GM12891 (cell line): ENCODE data around the gene TMEM30A.

Source experiments
- DNase-seq: peaks from one replicate; pipeline ENCODE4 v3.0.0; 2011; ENCODE audit warnings: low spot score; ENCODE audit not compliant: insufficient read length
- FAIRE-seq: peaks from 2 replicates; lab custom pipeline; 2011; peaks lifted over from hg19 to GRCh38; lab: Jason Lieb, UNC
- PAX5 ChIP-seq: IDR thresholded peaks from 2 replicates; pipeline ENCODE4 v1.6.1; 2011; ENCODE audit warnings: low read length, moderate library complexity, mild to moderate bottlenecking; ENCODE audit not compliant: insufficient read depth, severe bottlenecking
- POLR2A ChIP-seq: IDR thresholded peaks from 2 replicates; pipeline ENCODE4 v1.6.1; 2011; ENCODE audit warnings: low read depth, low read length, control low read depth
- POLR2AphosphoS5 ChIP-seq: IDR thresholded peaks from 2 replicates; pipeline ENCODE4 v1.6.1; 2011; ENCODE audit warnings: low read depth, low read length, control low read depth
- POU2F2 ChIP-seq: IDR thresholded peaks from 2 replicates; pipeline ENCODE4 v1.6.1; 2011; ENCODE audit warnings: low read depth, mild to moderate bottlenecking, control low read depth, low read length, moderate library complexity
- SPI1 ChIP-seq: IDR thresholded peaks from 2 replicates; pipeline ENCODE4 v1.6.1; 2011; ENCODE audit warnings: low read depth, low read length, control low read depth
- TAF1 ChIP-seq: IDR thresholded peaks from 2 replicates; pipeline ENCODE4 v1.6.1; 2011; ENCODE audit warnings: low read depth, low read length, control low read depth

The TMEM30A gene

DNA sequence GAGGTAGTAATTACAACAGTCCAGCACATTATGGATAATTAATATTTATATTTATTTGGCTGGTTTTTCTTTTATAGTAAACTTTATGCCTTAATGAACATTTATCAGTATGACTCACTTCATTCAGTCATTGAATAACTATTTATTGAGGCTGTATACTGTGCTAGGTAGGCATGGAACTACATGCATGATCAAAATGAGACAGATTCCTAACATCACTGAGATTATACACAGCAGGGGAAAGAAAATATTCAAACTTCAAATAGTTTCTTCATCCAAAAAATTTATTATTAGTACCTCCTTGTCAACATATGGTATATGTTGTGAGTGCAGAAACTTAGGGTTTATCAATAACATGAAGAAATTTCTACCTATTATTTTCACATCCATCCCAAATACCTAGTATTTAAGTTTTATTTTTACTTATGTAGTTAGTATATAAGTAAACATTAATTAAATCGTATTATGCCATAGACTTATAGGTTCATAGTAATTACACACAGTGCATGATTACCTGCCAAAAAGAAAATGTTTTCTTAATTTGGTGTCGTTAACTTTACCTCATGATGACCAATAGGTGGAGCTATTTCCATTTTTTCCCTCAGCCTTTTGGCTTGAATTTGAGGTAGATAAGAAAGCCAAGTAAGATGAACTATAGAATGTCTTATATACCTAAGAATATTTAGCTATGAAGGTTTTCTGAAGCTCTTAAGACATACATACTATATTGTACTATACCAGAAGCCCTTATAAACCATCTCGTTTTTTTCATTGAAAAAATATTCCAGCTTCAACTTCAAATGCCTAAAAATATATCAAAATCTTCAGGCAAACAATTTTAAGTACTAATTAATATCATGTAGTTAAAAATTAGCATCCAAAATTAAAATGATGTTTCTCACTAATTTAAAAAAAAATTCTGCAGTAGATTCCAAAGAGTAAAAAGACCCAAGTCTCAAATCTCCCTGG is 12.5 kb upstream of the TMEM30A start:
- no peak for DNase-seq
- peak; percentile 58 for FAIRE-seq
- no peak for TF ChIP-seq POLR2AphosphoS5
- no peak for TF ChIP-seq POU2F2
- TF ChIP-seq PAX5 = no peak
- TF ChIP-seq SPI1 = no peak
- TF ChIP-seq TAF1 = no peak
- TF ChIP-seq POLR2A = no peak

GRCh38 chr6:75292555-75292954 is 8.0 kb upstream of the TMEM30A start:
- no peak for TF ChIP-seq SPI1
- no peak for TF ChIP-seq POLR2A
- TF ChIP-seq PAX5 = no peak
- TF ChIP-seq TAF1 = no peak
- no peak for TF ChIP-seq POU2F2
- no peak for TF ChIP-seq POLR2AphosphoS5
- DNase-seq = no peak
- FAIRE-seq = no peak

DNA sequence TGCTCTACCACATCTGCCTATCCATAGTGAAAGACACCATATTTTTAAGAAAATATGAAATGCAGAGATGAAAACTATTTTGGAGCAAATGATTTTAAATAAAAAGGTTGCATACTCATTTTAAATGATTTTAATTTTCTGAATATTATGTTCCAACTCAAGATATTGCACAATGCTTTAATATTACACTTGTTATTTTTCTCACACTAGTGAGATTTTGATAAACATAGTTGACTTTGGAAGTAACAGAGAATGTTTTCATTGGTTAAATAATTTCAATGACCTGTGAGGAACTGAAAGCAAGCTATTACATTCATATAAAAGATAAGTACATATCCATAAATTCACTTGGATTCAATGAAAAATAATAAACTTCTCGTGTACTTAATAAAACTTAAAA is 7.2 kb upstream of the TMEM30A start:
- FAIRE-seq (no peak), DNase-seq (no peak)
- no peak for TF ChIP-seq POLR2AphosphoS5
- TF ChIP-seq TAF1 = no peak
- no peak for TF ChIP-seq SPI1
- no peak for TF ChIP-seq PAX5
- no peak for TF ChIP-seq POU2F2
- no peak for TF ChIP-seq POLR2A

- FAIRE-seq (no peak), DNase-seq (no peak)
- no peak for TF ChIP-seq POLR2A
- no peak for TF ChIP-seq SPI1
- no peak for TF ChIP-seq TAF1
- TF ChIP-seq POU2F2 = no peak
- TF ChIP-seq POLR2AphosphoS5 = no peak
- no peak for TF ChIP-seq PAX5
Observed at GRCh38 chr6:75291331-75291730, 6.7 kb upstream of the TMEM30A start.

DNA sequence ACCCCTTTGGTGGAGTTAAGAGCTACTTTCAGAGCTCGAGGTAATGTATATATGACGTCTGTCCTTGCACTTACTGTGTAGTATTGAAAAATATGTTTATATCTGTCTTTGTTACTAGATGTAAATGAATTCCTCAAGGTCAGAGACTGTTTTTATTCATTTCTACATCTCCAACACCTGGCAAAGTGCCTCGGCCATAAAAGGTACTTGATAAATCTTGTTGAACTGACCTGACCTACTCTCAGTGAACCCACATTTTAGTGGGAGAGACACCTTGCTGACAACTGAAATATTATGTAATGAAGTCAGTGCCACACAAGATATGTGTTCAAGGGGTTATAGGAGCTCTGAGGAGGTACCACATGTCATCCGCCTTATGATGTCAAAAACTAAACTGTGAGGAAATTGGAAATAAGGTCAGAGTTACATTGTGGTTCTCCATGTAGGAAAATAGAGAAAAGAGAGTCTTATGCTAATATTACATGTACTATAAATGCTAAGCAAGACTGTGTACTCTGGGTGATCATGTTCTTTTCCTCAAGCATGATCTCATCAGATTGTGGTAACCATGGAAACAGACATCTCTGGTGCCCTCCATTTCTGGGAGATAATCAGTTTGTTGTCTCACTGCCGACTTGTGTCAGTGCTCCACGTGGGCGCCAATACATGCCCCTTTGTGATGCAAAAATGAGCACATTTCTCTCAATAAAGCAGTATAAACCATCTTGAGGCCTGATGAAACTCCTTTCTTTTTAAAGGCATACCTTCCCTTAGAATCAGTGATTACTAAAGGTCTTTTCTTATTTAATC is 5.7 kb upstream of the TMEM30A start:
- TF ChIP-seq PAX5 = no peak
- TF ChIP-seq POLR2A = no peak
- TF ChIP-seq POU2F2 = no peak
- DNase-seq (no peak), FAIRE-seq (no peak)

DNA sequence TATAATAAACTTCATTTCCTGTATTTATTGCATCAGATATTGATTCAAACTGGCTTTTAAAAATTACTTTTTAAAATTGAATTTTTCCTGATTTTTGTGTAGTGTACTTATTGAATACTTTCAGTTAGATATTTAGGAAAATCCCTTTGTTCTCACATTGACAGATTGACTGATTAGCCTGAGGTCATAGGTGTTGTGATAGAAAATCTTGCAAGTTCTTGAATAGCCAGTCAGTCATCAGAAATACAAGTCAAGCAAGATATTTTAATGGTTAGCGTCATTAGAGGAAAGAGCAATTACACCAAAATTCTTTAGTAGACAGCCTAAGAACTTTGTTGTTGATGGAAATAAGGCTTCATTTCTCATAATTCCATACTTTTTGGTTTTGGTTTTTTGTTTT is 3.4 kb upstream of the TMEM30A start:
- TF ChIP-seq TAF1 = no peak
- TF ChIP-seq POU2F2 = no peak
- TF ChIP-seq SPI1 = no peak
- TF ChIP-seq POLR2A = no peak
- TF ChIP-seq POLR2AphosphoS5 = no peak
- TF ChIP-seq PAX5 = no peak
- DNase-seq (no peak), FAIRE-seq (no peak)

- TF ChIP-seq PAX5 (no peak), POLR2AphosphoS5 (no peak), SPI1 (no peak), POLR2A (no peak), TAF1 (no peak), POU2F2 (no peak)
- FAIRE-seq = no peak
- no peak for DNase-seq
Observed at GRCh38 chr6:75287424-75287823, 2.8 kb upstream of the TMEM30A start.

GRCh38 chr6:75286955-75287354 is 2.4 kb upstream of the TMEM30A start:
- FAIRE-seq = no peak
- TF ChIP-seq POU2F2 = no peak
- TF ChIP-seq TAF1 = no peak

GRCh38 chr6:75285283-75285639 is 669 bp upstream of the TMEM30A start:
- TF ChIP-seq TAF1 (no peak), POLR2A (no peak), POU2F2 (no peak), POLR2AphosphoS5 (no peak), SPI1 (peak; percentile 78), PAX5 (no peak)
- FAIRE-seq (no peak), DNase-seq (no peak)

More at GRCh38 chr6:75286955-75287354, 2.4 kb upstream of the TMEM30A start:
- DNase-seq = no peak
